B cell (primary cell): ENCODE results near the gene NOSIP. TPM values are rescaled to one million over a fixed set of nuclear protein-coding genes. Genes with fewer than 3 reads are reported as not detected.

ENCODE experiments used
- ATAC-seq: fragments of 200-7000 bp; cut with Tn5 transposase; one replicate; pipeline ENCODE4 v1.10.0; 2021; ENCODE audit warnings: low read depth, mild to moderate bottlenecking, moderate number of reproducible peaks, moderate library complexity
- CTCF ChIA-PET: fragments of 350-600 bp; sonication (Branson Sonifier 250); formaldehyde crosslinking; loops from one replicate; lab custom pipeline; 2021; ENCODE audit warnings: antibody characterized with exemption, inconsistent platforms; lab: Charles Lee
- POLR2A ChIA-PET: fragments of 350-600 bp; sonication (Branson Sonifier 250); formaldehyde crosslinking; loops from one replicate; lab custom pipeline; 2021; ENCODE audit warnings: antibody characterized with exemption; lab: Charles Lee
- DNase-seq: peaks from one replicate; pipeline ENCODE4 v3.0.0; 2013
- H2AFZ ChIP-seq: 2 replicates; pipeline ENCODE4 v1.6.1; 2012; ENCODE audit warnings: mild to moderate bottlenecking, low read depth, low read length; ENCODE audit not compliant: insufficient read depth, poor library complexity, severe bottlenecking
- H3K27ac ChIP-seq, 2 donors: 1 replicate in 1 of 2; 2 replicates in 1 of 2; pipeline ENCODE4 v1.5.1; 2012 to 2013; ENCODE audit warnings: low read length in 2 of 2, mild to moderate bottlenecking in 2 of 2, moderate library complexity in 1 of 2
- H3K27me3 ChIP-seq, 4 experiments: fragments of 200-600 bp in 1 of 4; sonication (generic) in 1 of 4; replicated peaks in 1 of 4; 1 replicate in 2 of 4; 2 replicates in 2 of 4; pipeline versions ENCODE4 v1.6.1 to v1.7.0; 2013 to 2016; ENCODE audit warnings: low read length in 3 of 4, mild to moderate bottlenecking in 2 of 4, mixed read lengths in 1 of 4, moderate library complexity in 1 of 4; ENCODE audit not compliant: insufficient read depth in 4 of 4, control insufficient read depth in 3 of 4; ENCODE audit errors: control extremely low read depth in 1 of 4
- H3K36me3 ChIP-seq, 2 experiments: replicated peaks in 1 of 2; 1 replicate in 1 of 2; 2 replicates in 1 of 2; pipeline versions ENCODE4 v1.6.1 to v1.7.1; 2013; ENCODE audit warnings: low read length in 1 of 2; ENCODE audit not compliant: insufficient read depth in 2 of 2, control insufficient read depth in 1 of 2; ENCODE audit errors: control extremely low read depth in 1 of 2, extremely low read depth in 1 of 2
- H3K4me1 ChIP-seq, 2 donors: fragments of 200-600 bp in 1 of 2; sonication (generic) in 1 of 2; 1 replicate in 1 of 2; 2 replicates in 1 of 2; pipeline versions ENCODE4 v1.5.1 to v1.6.1; 2013 to 2017; ENCODE audit warnings: low read length in 2 of 2; ENCODE audit not compliant: control insufficient read depth in 2 of 2, insufficient read depth in 2 of 2
- H3K4me2 ChIP-seq: replicated peaks from 2 replicates; pipeline ENCODE3; 2012; ENCODE audit warnings: mild to moderate bottlenecking, low read depth, low read length; ENCODE audit not compliant: poor library complexity, severe bottlenecking
- H3K4me3 ChIP-seq, 5 experiments: fragments of 200-600 bp in 1 of 5; sonication (generic) in 1 of 5; 1 replicate in 3 of 5; 2 replicates in 2 of 5; pipeline versions ENCODE4 v1.5.1 to v1.7.0; 2011 to 2016; ENCODE audit warnings: low read length in 4 of 5, mild to moderate bottlenecking in 4 of 5, low read depth in 2 of 5, control low read depth in 1 of 5, moderate library complexity in 1 of 5; ENCODE audit not compliant: insufficient read depth in 1 of 5; ENCODE audit errors: control extremely low read depth in 1 of 5, extremely low read depth in 1 of 5
- H3K79me2 ChIP-seq: fragments of 200-600 bp; sonication (generic); one replicate; pipeline ENCODE4 v1.6.0; 2016; ENCODE audit warnings: low read length; ENCODE audit not compliant: control insufficient read depth, insufficient read depth
- H3K9ac ChIP-seq: fragments of 200-600 bp; sonication (generic); 2 replicates; pipeline ENCODE4 v1.6.1; 2017; ENCODE audit warnings: mild to moderate bottlenecking, low read length, moderate library complexity
- H3K9me3 ChIP-seq, 3 donors: one replicate each; pipeline versions ENCODE4 v1.6.1 to v1.7.1; 2013; ENCODE audit warnings: low read length in 2 of 3; ENCODE audit not compliant: control insufficient read depth in 2 of 3, insufficient read depth in 1 of 3; ENCODE audit errors: control extremely low read depth in 1 of 3
- H4K20me1 ChIP-seq: 2 replicates; pipeline ENCODE4 v1.6.0; 2012; ENCODE audit warnings: mild to moderate bottlenecking, low read length; ENCODE audit not compliant: insufficient read depth, control insufficient read depth, poor library complexity, severe bottlenecking
- H3K27ac Mint-ChIP-seq: one replicate; pipeline ENCODE4 v1.8.0; 2021; ENCODE audit warnings: mixed read lengths
- H3K27me3 Mint-ChIP-seq: one replicate; pipeline ENCODE4 v1.8.0; 2021; ENCODE audit warnings: mixed read lengths
- H3K4me1 Mint-ChIP-seq: one replicate; pipeline ENCODE4 v1.8.0; 2021; ENCODE audit warnings: mixed read lengths
- H3K4me3 Mint-ChIP-seq: one replicate; pipeline ENCODE4 v1.8.0; 2021; ENCODE audit warnings: mixed read lengths
- H3K9me3 Mint-ChIP-seq: one replicate; pipeline ENCODE4 v1.8.0; 2022; ENCODE audit warnings: mixed read lengths; ENCODE audit not compliant: insufficient read depth
- CTCF ChIP-seq: fragments of 200-600 bp; IDR thresholded peaks from one replicate; pipeline ENCODE4 v1.8.0; 2022; ENCODE audit warnings: antibody characterized with exemption, mild to moderate bottlenecking
- EZH2 ChIP-seq: IDR thresholded peaks from 2 replicates; pipeline ENCODE4 v1.6.1; 2012; ENCODE audit warnings: borderline replicate concordance, low read depth, mild to moderate bottlenecking, moderate library complexity, low read length; ENCODE audit not compliant: insufficient read depth, poor library complexity, severe bottlenecking
- WGBS: methylation state at CpG from one replicate; pipeline ENCODE4 v1.1.5; 2013; ENCODE audit warnings: missing lambda C conversion rate; ENCODE audit not compliant: insufficient coverage; 5-methylcytosine and 5-hydroxymethylcytosine counted together
- intact Hi-C: fragments of 100-400 bp; cut with micrococcal nuclease; formaldehyde crosslinking; loops from one replicate; pipeline ENCODE4 v1.10.0; 2022
- polyA plus RNA-seq: library from polyadenylated mRNA; depleted of rRNA; stranded (reverse); fragments of >200 nt; gene quantifications from 2 replicates; pipeline ENCODE4 v1.2.3, GENCODE V29; 2012
- total RNA-seq, 2 donors: library from RNA; stranded (reverse); fragments of 120-200 nt in 1 of 2; gene quantifications; 1 replicate in 1 of 2; 2 replicates in 1 of 2; pipeline versions ENCODE4 v1.2.3 to v1.2.4, GENCODE V29; 2013 to 2022

NOSIP gene
- total and polyA plus RNA-seq, 2 donors (not counting 1 experiment from before 2014, with no cell fraction given): 55.5 to 135 TPM

GRCh38 chr19:49590971-49591730 is 10.8 kb upstream of the NOSIP start, which contains the start of gene PRR12:
Gene PRR12 (plus strand): TSS chr19:49591182. CDS start chr19:49591655, 473 bp downstream.
- Histone ChIP-seq H4K20me1 (peaks cover 45% of the 10 kb centered on the region), H3K4me1 (peaks cover 16 to 26% of the 10 kb centered on the region in 2 donors), H3K4me3 (peak within 1 kb of the TSS; percentile 69 to 85 (median 77)), H3K36me3 (peaks cover 0 to 20% of the 10 kb centered on the region in 2 experiments), H3K9ac (peak within 1 kb of the TSS; percentile 82), H3K27ac (peak within 1 kb of the TSS; percentile 72 to 85), H3K27me3 (no peaks in the 10 kb centered on the region), H2AFZ (peak within 1 kb of the TSS; percentile 67), H3K4me2 (peak within 1 kb of the TSS; percentile 89), H3K79me2 (peaks cover 46% of the 10 kb centered on the region), H3K9me3 (no peaks in the 10 kb centered on the region)
- no peaks in the 10 kb centered on the region for H3K27me3 Mint-ChIP-seq
- WGBS: 1% methylated on average over 21 of the region's 66 CpGs
- ChIA-PET POLR2A (interaction anchor here (0.5 to 3.7 kb wide), 6 partner anchors 11 to 260 kb away, joined by 4 to 28 read pairs (median 7); partner anchors contain the start of genes BCL2L12, IRF3, NOSIP and PRRG2), CTCF (interaction anchor here (0.7 to 3.2 kb wide), 5 partner anchors 11 to 86 kb away, joined by 3 to 15 read pairs (median 3); partner anchors contain the start of genes NOSIP, PRMT1 and PRRG2)
- peaks cover 27% of the 10 kb centered on the region for H3K4me1 Mint-ChIP-seq
- peak; percentile 90 for DNase-seq
- ATAC-seq: peak; percentile 31
- H3K9me3 Mint-ChIP-seq: no peaks in the 10 kb centered on the region
- peak within 1 kb of the TSS; percentile 91 for H3K27ac Mint-ChIP-seq
- TF ChIP-seq EZH2 (no peak), CTCF (no peak)
- intact Hi-C loops: loop anchor here (1.0 to 5.0 kb wide), 6 partner anchors 11 to 1334 kb away; partner anchors contain the start of genes AKT1S1, BCL2L12, CARD8 and IRF3
- H3K4me3 Mint-ChIP-seq: peak within 1 kb of the TSS; percentile 84
